Right lobe of liver (tissue), 4 donors: ENCODE data around the gene UBE2QL1.

Experiments
- POLR2A ChIP-seq: fragments of 450-650 bp; IDR thresholded peaks from one replicate; pipeline ENCODE4 v1.6.1; 2017; ENCODE audit warnings: antibody characterized with exemption, mild to moderate bottlenecking
- TF ChIP-seq, protein P1 (sequence below), 4 donors: fragments of 200-600 bp in 3 of 4; fragments of 450-650 bp in 1 of 4; IDR thresholded peaks; one replicate each; pipeline versions ENCODE4 v1.5.1 to v1.8.0; 2016 to 2022; ENCODE audit warnings: antibody characterized with exemption in 4 of 4, mild to moderate bottlenecking in 2 of 4
- donor health status: DM: no; HTN: no; CAD: no.
- donor health status: DM: no; HTN: no; CAD: no.
- donor health status: DM: no; HTN: yes; CAD: no.

DNA sequence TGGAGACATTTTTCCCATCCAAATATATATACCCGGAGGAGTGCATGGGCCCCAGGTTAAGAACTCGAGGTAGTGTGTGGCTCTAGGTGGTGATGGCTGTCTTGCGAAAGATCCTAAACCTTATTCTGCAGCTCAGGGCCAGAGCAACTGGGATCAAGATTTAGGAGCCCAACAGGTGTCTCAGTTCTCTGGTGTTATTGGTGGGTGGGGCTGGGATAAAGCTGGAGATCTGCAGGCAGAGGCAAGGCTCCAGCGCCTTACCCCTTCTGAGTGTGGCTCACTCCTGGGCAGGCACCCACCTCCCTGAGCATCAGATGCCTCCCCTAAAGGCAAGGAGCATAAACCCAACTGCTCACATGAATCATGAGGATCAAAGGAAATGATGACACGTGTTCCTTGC is 11.2 kb downstream of the UBE2QL1 start:
- TF ChIP-seq POLR2A = no peak
- TF ChIP-seq, protein P1, sequence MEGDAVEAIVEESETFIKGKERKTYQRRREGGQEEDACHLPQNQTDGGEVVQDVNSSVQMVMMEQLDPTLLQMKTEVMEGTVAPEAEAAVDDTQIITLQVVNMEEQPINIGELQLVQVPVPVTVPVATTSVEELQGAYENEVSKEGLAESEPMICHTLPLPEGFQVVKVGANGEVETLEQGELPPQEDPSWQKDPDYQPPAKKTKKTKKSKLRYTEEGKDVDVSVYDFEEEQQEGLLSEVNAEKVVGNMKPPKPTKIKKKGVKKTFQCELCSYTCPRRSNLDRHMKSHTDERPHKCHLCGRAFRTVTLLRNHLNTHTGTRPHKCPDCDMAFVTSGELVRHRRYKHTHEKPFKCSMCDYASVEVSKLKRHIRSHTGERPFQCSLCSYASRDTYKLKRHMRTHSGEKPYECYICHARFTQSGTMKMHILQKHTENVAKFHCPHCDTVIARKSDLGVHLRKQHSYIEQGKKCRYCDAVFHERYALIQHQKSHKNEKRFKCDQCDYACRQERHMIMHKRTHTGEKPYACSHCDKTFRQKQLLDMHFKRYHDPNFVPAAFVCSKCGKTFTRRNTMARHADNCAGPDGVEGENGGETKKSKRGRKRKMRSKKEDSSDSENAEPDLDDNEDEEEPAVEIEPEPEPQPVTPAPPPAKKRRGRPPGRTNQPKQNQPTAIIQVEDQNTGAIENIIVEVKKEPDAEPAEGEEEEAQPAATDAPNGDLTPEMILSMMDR (IDR thresholded peaks at IDR 0.05) = no peak
